ENCODE data around the gene RAG1. TPM values are rescaled to one million over a fixed set of nuclear protein-coding genes. Genes with fewer than 3 reads are reported as not detected.

RAG1 gene
- total RNA-seq, 1 donor from 2014 or later, result 1.9 TPM

- peaks cover 10% of the 10 kb centered on the region for H3K27me3 Mint-ChIP-seq (ENCODE audit: low read depth)
- peaks cover 15% of the 10 kb centered on the region for H3K9me3 Mint-ChIP-seq
- H3K4me3 Mint-ChIP-seq, result no peak overlapping the region
- no peak for DNase-seq (ENCODE audit: low spot score in 2 of 2, unreplicated experiment in 2 of 2)
- no peak for TF ChIP-seq CTCF (IDR thresholded peaks at IDR 0.05; ENCODE audit: unreplicated experiment)
- H3K4me1 Mint-ChIP-seq, result peaks cover 15% of the 10 kb centered on the region
- no peaks in the 10 kb centered on the region for H3K36me3 Mint-ChIP-seq
- H3K27ac Mint-ChIP-seq, result peak overlapping the region; percentile 3
Measured at GRCh38 chr11:36577859-36578258, 10.1 kb downstream of the RAG1 start.

GRCh38 chr11:36578458-36578857 is 10.7 kb downstream of the RAG1 start:
- no peak for TF ChIP-seq CTCF (IDR thresholded peaks at IDR 0.05; ENCODE audit: unreplicated experiment)
- peaks cover 15% of the 10 kb centered on the region for H3K4me1 Mint-ChIP-seq
- peaks cover 15% of the 10 kb centered on the region for H3K9me3 Mint-ChIP-seq
- no peak for DNase-seq (ENCODE audit: low spot score in 2 of 2, unreplicated experiment in 2 of 2)
- no peak overlapping the region for H3K27ac Mint-ChIP-seq
- peaks cover 12% of the 10 kb centered on the region for H3K27me3 Mint-ChIP-seq (ENCODE audit: low read depth)
- no peaks in the 10 kb centered on the region for H3K36me3 Mint-ChIP-seq
- H3K4me3 Mint-ChIP-seq, result no peak overlapping the region

DNA sequence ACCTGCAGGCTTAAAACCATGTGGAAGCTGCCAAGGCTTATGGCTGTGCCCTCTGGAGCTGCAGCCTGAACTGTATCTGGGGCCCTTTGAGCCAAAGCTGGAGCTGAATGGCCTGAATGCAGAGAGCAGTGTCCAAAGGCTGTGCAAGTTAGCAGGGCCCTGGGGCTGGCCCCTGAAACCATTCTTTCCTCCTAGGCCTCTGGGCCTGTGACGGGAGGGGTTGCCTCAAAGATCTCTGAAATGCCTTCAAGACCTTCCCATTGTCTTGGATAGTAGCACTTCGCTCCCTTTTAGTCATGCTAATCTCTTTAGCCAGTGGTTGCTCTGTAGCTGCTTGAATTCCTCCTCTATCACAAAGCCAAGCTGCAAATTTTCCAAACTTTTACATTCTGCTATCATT is 13.7 kb downstream of the RAG1 start:
- peaks cover 15% of the 10 kb centered on the region for H3K9me3 Mint-ChIP-seq
- DNase-seq (ENCODE audit: low spot score in 2 of 2, unreplicated experiment in 2 of 2), result no peak
- no peak for TF ChIP-seq CTCF (IDR thresholded peaks at IDR 0.05; ENCODE audit: unreplicated experiment)
- H3K27me3 Mint-ChIP-seq (ENCODE audit: low read depth), result peaks cover 29% of the 10 kb centered on the region
- H3K4me1 Mint-ChIP-seq, result peaks cover 15% of the 10 kb centered on the region
- no peaks in the 10 kb centered on the region for H3K36me3 Mint-ChIP-seq
- no peak overlapping the region for H3K4me3 Mint-ChIP-seq
- no peak overlapping the region for H3K27ac Mint-ChIP-seq

- H3K4me1 Mint-ChIP-seq, result peaks cover 4% of the 10 kb centered on the region
- H3K9me3 Mint-ChIP-seq, result peaks cover 15% of the 10 kb centered on the region
- peaks cover 50% of the 10 kb centered on the region for H3K27me3 Mint-ChIP-seq (ENCODE audit: low read depth)
- no peak overlapping the region for H3K4me3 Mint-ChIP-seq
- no peak for DNase-seq (ENCODE audit: low spot score in 2 of 2, unreplicated experiment in 2 of 2)
- H3K36me3 Mint-ChIP-seq, result no peaks in the 10 kb centered on the region
- no peak for TF ChIP-seq CTCF (IDR thresholded peaks at IDR 0.05; ENCODE audit: unreplicated experiment)
- no peak overlapping the region for H3K27ac Mint-ChIP-seq
Measured at GRCh38 chr11:36583667-36584066, 15.9 kb downstream of the RAG1 start.

GRCh38 chr11:36586543-36586942 is 18.7 kb downstream of the RAG1 start:
- no peak for TF ChIP-seq CTCF (IDR thresholded peaks at IDR 0.05; ENCODE audit: unreplicated experiment)
- H3K27ac Mint-ChIP-seq, result no peak overlapping the region
- H3K9me3 Mint-ChIP-seq, result peaks cover 8% of the 10 kb centered on the region
- no peaks in the 10 kb centered on the region for H3K4me1 Mint-ChIP-seq
- H3K4me3 Mint-ChIP-seq, result no peak overlapping the region
- peaks cover 77% of the 10 kb centered on the region for H3K27me3 Mint-ChIP-seq (ENCODE audit: low read depth)
- no peak for DNase-seq (ENCODE audit: low spot score in 2 of 2, unreplicated experiment in 2 of 2)
- no peaks in the 10 kb centered on the region for H3K36me3 Mint-ChIP-seq

DNA sequence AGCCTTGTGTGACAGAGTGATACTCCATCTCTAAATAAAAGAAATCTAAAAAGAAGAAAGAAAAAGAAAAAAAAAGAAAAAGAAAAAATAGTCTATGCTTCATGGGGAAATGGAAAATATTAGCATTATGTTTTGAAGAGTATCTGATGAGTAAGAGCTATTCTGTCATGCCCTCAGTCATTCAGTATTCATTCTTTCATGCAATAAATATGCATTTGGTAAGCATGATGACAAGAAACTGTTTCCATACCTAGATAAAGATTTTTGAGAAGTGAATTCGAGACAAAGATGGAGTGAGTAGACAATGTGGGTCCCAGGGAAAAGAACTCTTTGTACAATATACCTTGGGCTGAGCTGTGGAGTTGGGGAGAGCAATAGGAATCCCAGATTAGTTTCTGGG is 20.3 kb downstream of the RAG1 start:
- no peaks in the 10 kb centered on the region for H3K4me1 Mint-ChIP-seq
- no peak for TF ChIP-seq CTCF (IDR thresholded peaks at IDR 0.05; ENCODE audit: unreplicated experiment)
- H3K4me3 Mint-ChIP-seq, result no peak overlapping the region
- no peaks in the 10 kb centered on the region for H3K36me3 Mint-ChIP-seq
- H3K27ac Mint-ChIP-seq, result no peak overlapping the region
- H3K27me3 Mint-ChIP-seq (ENCODE audit: low read depth), result peaks cover 83% of the 10 kb centered on the region
- H3K9me3 Mint-ChIP-seq, result no peaks in the 10 kb centered on the region
- no peak for DNase-seq (ENCODE audit: low spot score in 2 of 2, unreplicated experiment in 2 of 2)
